Measurements from ENCODE around the gene LCN6. TPM values are rescaled to one million over a fixed set of nuclear protein-coding genes. Genes with fewer than 3 reads are reported as not detected.

LCN6 gene
- total and polyA plus RNA-seq, 9 of the 15 experiments (the other 6 are each of a cell fraction or from before 2014, with no cell fraction given), result 0.10 to 0.45 (median 0.37) TPM; not detected in 5

GRCh38 chr9:136784997-136785361 lies 36.7 kb upstream of the LCN6 start (continued):
- TF ChIP-seq CHD7 (IDR thresholded peaks at IDR 0.05; ENCODE audit: low read depth, low read length) (no peak), NR1H2 (CRISPR knock-in tag; IDR thresholded peaks at IDR 0.05) (no peak), ZNF398 (CRISPR knock-in tag; IDR thresholded peaks at IDR 0.05) (no peak), ZNF347 (CRISPR knock-in tag; IDR thresholded peaks at IDR 0.05; ENCODE audit: low read depth) (no peak), PTRF (tag; IDR thresholded peaks at IDR 0.05) (no peak), E4F1 (CRISPR knock-in tag; IDR thresholded peaks at IDR 0.05; ENCODE audit: borderline replicate concordance) (no peak), ZNF239 (CRISPR knock-in tag; IDR thresholded peaks at IDR 0.05) (no peak), CREB3L1 (IDR thresholded peaks at IDR 0.05; ENCODE audit: borderline replicate concordance, low read depth) (peak; percentile 36; the same call in 1 of the 2 replicates)

All from K562 (cell line).